DOHH2 (cell line): ENCODE results near the gene ELOVL3.

Source experiments
- EZH2phosphoT487 ChIP-seq: fragments of 200-600 bp; sonication (generic); IDR thresholded peaks from 2 replicates; pipeline ENCODE4 v1.6.1; 2017; ENCODE audit warnings: borderline replicate concordance, mild to moderate bottlenecking, antibody characterized with exemption, low read length, moderate library complexity, mixed read lengths
- TF ChIP-seq, protein P1 (sequence below): fragments of 200-600 bp; sonication (generic); IDR thresholded peaks from one replicate; pipeline ENCODE4 v1.5.1; 2014; ENCODE audit warnings: antibody characterized with exemption, mild to moderate bottlenecking, low read depth, low read length; ENCODE audit not compliant: poor library complexity, severe bottlenecking

GRCh38 chr10:102185811-102186527, 40.1 kb upstream of the ELOVL3 start:
- TF ChIP-seq EZH2phosphoT487, result no peak
- TF ChIP-seq, protein P1, sequence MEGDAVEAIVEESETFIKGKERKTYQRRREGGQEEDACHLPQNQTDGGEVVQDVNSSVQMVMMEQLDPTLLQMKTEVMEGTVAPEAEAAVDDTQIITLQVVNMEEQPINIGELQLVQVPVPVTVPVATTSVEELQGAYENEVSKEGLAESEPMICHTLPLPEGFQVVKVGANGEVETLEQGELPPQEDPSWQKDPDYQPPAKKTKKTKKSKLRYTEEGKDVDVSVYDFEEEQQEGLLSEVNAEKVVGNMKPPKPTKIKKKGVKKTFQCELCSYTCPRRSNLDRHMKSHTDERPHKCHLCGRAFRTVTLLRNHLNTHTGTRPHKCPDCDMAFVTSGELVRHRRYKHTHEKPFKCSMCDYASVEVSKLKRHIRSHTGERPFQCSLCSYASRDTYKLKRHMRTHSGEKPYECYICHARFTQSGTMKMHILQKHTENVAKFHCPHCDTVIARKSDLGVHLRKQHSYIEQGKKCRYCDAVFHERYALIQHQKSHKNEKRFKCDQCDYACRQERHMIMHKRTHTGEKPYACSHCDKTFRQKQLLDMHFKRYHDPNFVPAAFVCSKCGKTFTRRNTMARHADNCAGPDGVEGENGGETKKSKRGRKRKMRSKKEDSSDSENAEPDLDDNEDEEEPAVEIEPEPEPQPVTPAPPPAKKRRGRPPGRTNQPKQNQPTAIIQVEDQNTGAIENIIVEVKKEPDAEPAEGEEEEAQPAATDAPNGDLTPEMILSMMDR, result no peak
